ENCODE data around the gene SPN. TPM values are rescaled to one million over a fixed set of nuclear protein-coding genes. Genes with fewer than 3 reads are reported as not detected.
A peak's percentile ranks its signal among the peaks of the same experiment; 100 is the strongest.

SPN gene
- total and polyA plus RNA-seq, 9 of the 15 experiments (the other 6 are each of a cell fraction or from before 2014, with no cell fraction given), result 24.3 to 225 (median 79.4) TPM

- peak; percentile 10; the same call in 1 of the 3 replicates for ATAC-seq
Observed at GRCh38 chr16:29688172-29688571, 25.1 kb downstream of the SPN start.

More at GRCh38 chr16:29688172-29688571, 25.1 kb downstream of the SPN start:
- peaks cover 15 to 38% of the 10 kb centered on the region in 2 experiments for H3K4me1 ChIP-seq (replicated peaks in 1 of 2; ENCODE audit: control insufficient read depth in 2 of 2, insufficient read depth in 2 of 2, low read length in 2 of 2)
- no peak overlapping the region for H3K4me3 ChIP-seq
- in situ Hi-C loops (cut with MboI) (no loop called here), intact Hi-C loops (cut with micrococcal nuclease) (no loop called here)
- peak overlapping the region in 1 of 2 experiments; percentile 73; a peak in 1 of 4 replicates for H3K9ac ChIP-seq (ENCODE audit: insufficient read depth in 1 of 2, low read depth in 2 of 2, low read length in 2 of 2)
- H3K27ac ChIP-seq (ENCODE audit: extremely low read depth, low read depth, low read length), result peak overlapping the region; percentile 23; the same call in 1 of the 3 replicates
- BruUV-seq (replicated peaks), result no TSS peak
- ChIA-PET POLR2A (interaction anchor here (0.6 to 4.5 kb wide), 6 partner anchors 9 to 305 kb away, joined by 3 to 30 read pairs (median 4); partner anchors contain the start of gene QPRT), CTCF (ENCODE audit: low intra/inter-chr PET ratio) (interaction anchor here (0.8 kb wide), 1 partner anchor 12 kb away, joined by 3 read pairs; no protein-coding TSS in a partner anchor)
- 41% methylated on average over 5 of the region's 5 CpGs for WGBS (ENCODE audit: insufficient coverage, low coverage, missing lambda C conversion rate)
- FAIRE-seq, result no peak
- no peaks in the 10 kb centered on the region for H3K27me3 ChIP-seq (ENCODE audit: control insufficient read depth in 2 of 2, insufficient read depth in 2 of 2, low read length in 2 of 2)
- H3K36me3 ChIP-seq (ENCODE audit: control insufficient read depth, insufficient read depth, low read length), result peaks cover 49% of the 10 kb centered on the region; the same call in 2 of the 3 replicates
- H3K9me1 ChIP-seq (ENCODE audit: control insufficient read depth, insufficient read depth, low read length), result peaks cover 8% of the 10 kb centered on the region
- 0 out of 2 replicates have a peak, but pooled peaks cover 15% of the 10 kb centered on the region for H4K20me1 ChIP-seq (replicated peaks; ENCODE audit: control insufficient read depth, insufficient read depth, low read length)
- no peak overlapping the region for H2AFZ ChIP-seq (ENCODE audit: low read depth, low read length)
- H3K9me3 ChIP-seq (replicated peaks; ENCODE audit: control insufficient read depth, insufficient read depth, low read depth, low read length), result 0 out of 2 replicates have a peak, but pooled peaks cover 6% of the 10 kb centered on the region
- TF ChIP-seq RFX5 (IDR thresholded peaks at IDR 0.05; ENCODE audit: low read depth, low read length) (no peak), ZNF316 (IDR thresholded peaks at IDR 0.05) (peak; percentile 81), RNF2 (IDR thresholded peaks at IDR 0.05) (no peak), C11orf30 (IDR thresholded peaks at IDR 0.05; ENCODE audit: low read depth) (peak; percentile 75), YY1 (IDR thresholded peaks at IDR 0.05; ENCODE audit: borderline replicate concordance in 1 of 3, control insufficient read depth in 1 of 3, extremely low read depth in 1 of 3, insufficient read depth in 3 of 3, insufficient read length in 1 of 3, insufficient replicate concordance in 2 of 3, low read depth in 1 of 3, low read length in 2 of 3) (no peak), MAFG (tag; conservative IDR thresholded peaks at IDR 0.05) (no peak), MEIS2 (IDR thresholded peaks at IDR 0.05; ENCODE audit: partially characterized antibody) (no peak), AFF4 (CRISPR knock-in tag; IDR thresholded peaks at IDR 0.05) (no peak), KAT7 (CRISPR knock-in tag; IDR thresholded peaks at IDR 0.05; ENCODE audit: borderline replicate concordance) (no peak)
- no peak for DNase-seq (ENCODE audit: extremely low read depth in 1 of 4, low spot score in 3 of 4)
- H3K79me2 ChIP-seq (ENCODE audit: control insufficient read depth, insufficient read depth, low read length), result peaks cover 62% of the 10 kb centered on the region
- no peak overlapping the region for H3K4me2 ChIP-seq (ENCODE audit: insufficient read depth, low read length)
